Chondrocyte (in vitro differentiated cells): Measurements from ENCODE around the gene LMNA. TPM values are rescaled to one million over a fixed set of nuclear protein-coding genes. Genes with fewer than 3 reads are reported as not detected.

ENCODE experiments used
- DNase-seq: peaks from one replicate; pipeline ENCODE4 v3.0.0; 2021; ENCODE audit warnings: mixed read lengths, low spot score
- H3K27ac Mint-ChIP-seq: one replicate; pipeline ENCODE4 v1.8.0; 2021; ENCODE audit warnings: mild to moderate bottlenecking, moderate library complexity, mixed read lengths; ENCODE audit not compliant: unreplicated experiment
- H3K27me3 Mint-ChIP-seq: 2 replicates; pipeline ENCODE4 v1.8.0; 2021; ENCODE audit warnings: low read depth, mixed read lengths
- H3K36me3 Mint-ChIP-seq: 2 replicates; pipeline ENCODE4 v1.8.0; 2021; ENCODE audit warnings: low read depth, mixed read lengths
- H3K4me1 Mint-ChIP-seq: 2 replicates; pipeline ENCODE4 v1.8.0; 2021; ENCODE audit warnings: low read depth, mild to moderate bottlenecking, mixed read lengths
- H3K4me3 Mint-ChIP-seq: one replicate; pipeline ENCODE4 v1.8.0; 2021; ENCODE audit warnings: mild to moderate bottlenecking, moderate library complexity, mixed read lengths; ENCODE audit not compliant: unreplicated experiment
- H3K9me3 Mint-ChIP-seq: 2 replicates; pipeline ENCODE4 v1.8.0; 2021; ENCODE audit warnings: low read depth, mixed read lengths
- CTCF ChIP-seq: fragments of 200-600 bp; sonication (generic); IDR thresholded peaks from 2 replicates; pipeline ENCODE4 v1.5.0; 2021; ENCODE audit warnings: antibody characterized with exemption, mild to moderate bottlenecking, moderate library complexity
- long read RNA-seq: library from polyadenylated mRNA; stranded (forward); transcript quantifications from one replicate; pipeline ENCODE4 v2.0.0, GENCODE V29; 2021
- total RNA-seq: library from RNA; stranded (reverse); gene quantifications from 3 replicates; pipeline ENCODE4 v1.2.1, GENCODE V29; 2021

The LMNA gene
- 641 to 675 TPM (median 641 TPM) in 3 replicates for total RNA-seq
- long read RNA-seq, transcript LMNA-206 (12 exons, 3,190 nt), result major isoform, 559 of 1,549 reads
- long read RNA-seq, transcript LMNA-201 (11 exons, 3,137 nt), result minor isoform, 13 of 1,549 reads
- long read RNA-seq, partial matches to known transcripts, result 900 of 1,549 reads
- long read RNA-seq, other reads (novel, unspliced or antisense), result 77 of 1,549 reads

GRCh38 chr1:156114101-156114918, at the start of gene LMNA:
Gene LMNA (plus strand): TSS chr1:156114711. CDS start chr1:156114919, 208 bp downstream.
- Mint-ChIP-seq H3K36me3 (peaks cover 15% of the 10 kb centered on the region), H3K27ac (peak within 1 kb of the TSS; percentile 99), H3K9me3 (no peaks in the 10 kb centered on the region), H3K4me1 (peaks cover 55% of the 10 kb centered on the region), H3K4me3 (peak within 1 kb of the TSS; percentile 98), H3K27me3 (no peaks in the 10 kb centered on the region)
- no peak for DNase-seq
- TF ChIP-seq CTCF, result no peak

DNA sequence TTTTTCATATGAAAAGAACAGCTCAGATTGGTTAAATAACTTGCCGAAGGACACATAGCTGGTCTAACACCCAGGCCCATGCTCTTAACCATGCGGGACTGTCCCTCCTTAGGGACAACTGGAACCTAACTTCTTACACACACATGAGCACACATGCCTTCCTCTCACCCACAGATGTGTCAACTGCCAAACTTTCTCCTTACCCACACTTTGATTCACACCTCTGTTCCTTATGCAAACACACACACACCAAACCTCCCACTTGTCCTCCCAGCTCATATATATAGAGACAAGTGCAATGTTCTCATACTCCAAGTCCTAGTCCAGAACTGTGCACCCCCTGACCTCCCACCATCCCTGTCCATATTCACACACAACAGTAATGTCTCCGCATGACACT, 49.3 kb upstream of the LMNA start:
- H3K9me3 Mint-ChIP-seq, result no peaks in the 10 kb centered on the region

DNA sequence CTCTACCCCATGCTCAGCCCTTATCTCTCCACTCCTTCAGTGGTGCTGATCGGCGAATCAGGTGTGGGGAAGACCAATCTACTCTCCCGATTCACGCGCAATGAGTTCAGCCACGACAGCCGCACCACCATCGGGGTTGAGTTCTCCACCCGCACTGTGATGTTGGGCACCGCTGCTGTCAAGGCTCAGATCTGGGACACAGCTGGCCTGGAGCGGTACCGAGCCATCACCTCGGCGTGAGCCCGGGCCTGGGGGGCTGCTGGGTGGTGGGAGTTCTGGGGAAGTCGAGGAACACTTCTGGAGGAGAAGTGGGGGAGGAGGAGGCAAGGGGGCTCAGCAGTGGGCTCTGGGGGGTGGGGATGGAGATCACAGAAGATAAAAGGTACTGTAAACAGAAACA, 48.6 kb upstream of the LMNA start:
- no peaks in the 10 kb centered on the region for H3K36me3 Mint-ChIP-seq
- no peak for TF ChIP-seq CTCF
- H3K4me1 Mint-ChIP-seq, result no peaks in the 10 kb centered on the region
- no peak overlapping the region for H3K27ac Mint-ChIP-seq
- no peak for DNase-seq
- no peaks in the 10 kb centered on the region for H3K9me3 Mint-ChIP-seq
- H3K27me3 Mint-ChIP-seq, result no peaks in the 10 kb centered on the region
- no peak overlapping the region for H3K4me3 Mint-ChIP-seq

More for the DNA sequence above, 49.3 kb upstream of the LMNA start:
- TF ChIP-seq CTCF, result no peak
- Mint-ChIP-seq H3K27ac (no peak overlapping the region), H3K4me3 (no peak overlapping the region), H3K36me3 (no peaks in the 10 kb centered on the region), H3K4me1 (no peaks in the 10 kb centered on the region), H3K27me3 (no peaks in the 10 kb centered on the region)
- no peak for DNase-seq

DNA sequence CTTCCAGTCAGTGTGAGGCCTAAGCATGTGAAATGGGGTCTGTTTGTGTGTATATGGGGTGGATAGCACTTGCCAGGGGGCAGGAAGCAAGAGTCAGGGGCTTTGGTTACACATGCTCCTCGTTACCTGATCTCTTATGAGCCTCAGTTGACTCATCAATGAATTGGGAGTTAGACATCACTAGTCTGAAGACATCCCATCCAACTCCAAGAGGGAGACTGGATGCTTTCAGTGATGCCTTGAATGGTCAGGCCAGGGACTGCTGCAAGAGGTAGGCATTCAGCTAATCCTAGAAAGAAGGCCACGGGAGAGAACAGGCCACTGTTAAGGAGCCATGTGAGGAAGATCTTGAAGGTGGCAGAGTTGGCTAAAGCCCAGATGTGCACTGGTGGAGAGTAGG, 47.2 kb upstream of the LMNA start:
- no peak for TF ChIP-seq CTCF
- no peak for DNase-seq
- no peak overlapping the region for H3K27ac Mint-ChIP-seq
- H3K4me1 Mint-ChIP-seq, result no peaks in the 10 kb centered on the region
- H3K9me3 Mint-ChIP-seq, result no peaks in the 10 kb centered on the region
- no peaks in the 10 kb centered on the region for H3K36me3 Mint-ChIP-seq
- H3K4me3 Mint-ChIP-seq, result no peak overlapping the region
- no peaks in the 10 kb centered on the region for H3K27me3 Mint-ChIP-seq

- no peaks in the 10 kb centered on the region for H3K9me3 Mint-ChIP-seq
- no peak for TF ChIP-seq CTCF
- no peak overlapping the region for H3K4me3 Mint-ChIP-seq
- no peaks in the 10 kb centered on the region for H3K4me1 Mint-ChIP-seq
- no peak for DNase-seq
- peaks cover 2% of the 10 kb centered on the region for H3K36me3 Mint-ChIP-seq
- H3K27ac Mint-ChIP-seq, result peak overlapping the region; percentile 2
- H3K27me3 Mint-ChIP-seq, result no peaks in the 10 kb centered on the region
Measured at GRCh38 chr1:156069490-156070455, 44.7 kb upstream of the LMNA start.
